Activated CD8-positive, alpha-beta memory T cell treated with anti-CD3 and anti-CD28 coated beads, Interleukin-2, amount 10 ng/mL, durations not matched to agents 7 days and 5 days (primary cell): ENCODE results near the gene SLX1B. TPM values are rescaled to one million over a fixed set of nuclear protein-coding genes. Genes with fewer than 3 reads are reported as not detected.
"Not testable (repeated sequence)": the region's sequence is repeated elsewhere in the genome, so short reads cannot be mapped to it uniquely, and the experiment has no call there.

Experiments
- ATAC-seq: fragments of 150-1000 bp; cut with Tn5 transposase; one replicate; pipeline ENCODE4 v1.10.0; 2021; ENCODE audit warnings: moderate library complexity
- CTCF ChIA-PET: fragments of 350-600 bp; sonication (Branson Sonifier 250); formaldehyde crosslinking; loops from one replicate; lab custom pipeline; 2021; ENCODE audit warnings: antibody characterized with exemption; lab: Charles Lee
- DNase-seq: peaks from one replicate; pipeline ENCODE4 v3.0.0-alpha.2; 2020
- H3K27ac Mint-ChIP-seq: one replicate; pipeline ENCODE4 v1.8.0; 2021; ENCODE audit warnings: mild to moderate bottlenecking, mixed read lengths
- H3K27me3 Mint-ChIP-seq: one replicate; pipeline ENCODE4 v1.8.0; 2021; ENCODE audit warnings: mixed read lengths
- H3K36me3 Mint-ChIP-seq: one replicate; pipeline ENCODE4 v1.8.0; 2021; ENCODE audit warnings: mild to moderate bottlenecking, mixed read lengths
- H3K4me1 Mint-ChIP-seq: one replicate; pipeline ENCODE4 v1.8.0; 2021; ENCODE audit warnings: mixed read lengths
- H3K4me3 Mint-ChIP-seq: one replicate; pipeline ENCODE4 v1.8.0; 2021; ENCODE audit warnings: mild to moderate bottlenecking, moderate library complexity, mixed read lengths
- H3K9me3 Mint-ChIP-seq: one replicate; pipeline ENCODE4 v1.8.0; 2022; ENCODE audit warnings: low read depth, mixed read lengths
- total RNA-seq, 2 experiments: library from RNA; stranded (reverse); gene quantifications; one replicate each; pipeline ENCODE4 v1.2.3, GENCODE V29; 2021

The SLX1B gene
- total RNA-seq, 2 experiments from 2014 or later, result 34.9 to 51.6 TPM

DNA sequence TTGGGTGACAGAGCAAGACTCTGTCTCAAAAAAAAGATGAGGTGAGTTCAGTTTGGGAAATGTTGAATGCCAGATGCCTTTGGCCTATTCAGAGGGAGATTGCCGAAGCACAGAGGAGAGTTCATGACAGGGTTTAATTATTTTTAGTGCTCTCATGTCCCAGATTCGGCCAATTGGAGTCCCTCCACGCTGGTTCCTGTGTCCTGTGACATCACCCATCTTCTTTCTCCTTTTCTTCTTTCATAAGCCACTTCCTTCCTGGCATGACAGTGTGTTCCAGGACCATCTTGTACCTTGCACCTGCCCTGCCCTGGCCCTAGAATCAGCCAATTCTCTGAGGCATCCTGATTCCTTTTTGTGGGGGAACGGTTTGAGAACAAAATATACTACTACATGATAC is 17.7 kb downstream of the SLX1B start:
- H3K36me3 Mint-ChIP-seq, H3K4me1 Mint-ChIP-seq, H3K9me3 Mint-ChIP-seq, CTCF ChIA-PET, H3K27ac Mint-ChIP-seq, H3K4me3 Mint-ChIP-seq, H3K27me3 Mint-ChIP-seq, DNase-seq: not testable (repeated sequence)
- peak; percentile 43 for ATAC-seq

DNA sequence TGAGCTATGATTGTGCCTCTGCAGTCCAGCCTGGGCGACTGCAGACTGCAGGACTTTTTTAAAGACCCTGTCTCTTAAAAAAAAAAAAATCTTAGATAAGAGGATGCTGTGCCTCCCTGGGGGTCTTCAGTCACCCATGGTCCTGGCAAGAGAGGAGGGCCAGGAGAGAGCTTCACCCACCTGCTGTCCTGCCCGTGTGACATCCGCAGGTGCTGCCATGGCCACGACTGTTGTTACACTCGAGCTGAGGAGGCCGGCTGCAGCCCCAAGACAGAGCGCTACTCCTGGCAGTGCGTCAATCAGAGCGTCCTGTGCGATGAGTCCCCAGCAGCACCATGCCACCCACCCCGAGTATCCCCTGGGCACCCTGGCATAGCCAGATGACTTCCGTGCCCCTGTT is 27.9 kb downstream of the SLX1B start:
- H3K4me1 Mint-ChIP-seq, H3K4me3 Mint-ChIP-seq, H3K9me3 Mint-ChIP-seq, H3K36me3 Mint-ChIP-seq, H3K27ac Mint-ChIP-seq, ATAC-seq, CTCF ChIA-PET, H3K27me3 Mint-ChIP-seq: not testable (repeated sequence)
- DNase-seq, result peak; percentile 38

DNA sequence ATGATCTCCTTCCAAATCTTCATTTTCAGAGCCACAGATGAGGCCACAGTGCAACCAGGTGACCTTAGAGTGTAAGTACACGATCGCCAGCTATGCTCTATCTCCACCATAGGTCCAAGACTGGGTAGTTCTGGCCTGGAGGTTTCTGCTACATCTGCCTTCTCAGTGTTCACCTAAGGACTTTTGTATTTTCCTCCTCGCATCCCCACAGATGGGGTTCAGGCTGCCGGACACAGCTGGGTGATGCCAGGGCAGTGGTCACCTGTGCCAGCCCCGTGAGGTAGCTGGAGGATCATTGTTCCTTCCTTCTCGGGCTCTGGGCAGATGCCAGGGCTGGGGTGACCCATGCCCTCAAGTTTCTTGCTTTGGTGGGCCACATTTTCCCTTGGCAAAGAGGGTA is 52.0 kb downstream of the SLX1B start, which contains the start of gene NPIPB12:
Gene NPIPB12, minus strand, starts transcription at position 101 of the 400 bp plus-strand sequence.
- ATAC-seq, DNase-seq, CTCF ChIA-PET, H3K27me3 Mint-ChIP-seq, H3K4me3 Mint-ChIP-seq, H3K4me1 Mint-ChIP-seq, H3K27ac Mint-ChIP-seq, H3K9me3 Mint-ChIP-seq, H3K36me3 Mint-ChIP-seq: not testable (repeated sequence)

Other genes with a start within 250 kb of the SLX1B start
- gene NPIPB11, start 47.8 kb upstream of the SLX1B start, total RNA-seq, result 1 to 10 TPM; 1.6 to 2.6 TPM
- 10 to 100 TPM; 11.0 to 12.3 TPM for gene BOLA2, start 182 bp upstream of the SLX1B start, total RNA-seq
- gene SULT1A4, start 5.4 kb downstream of the SLX1B start, total RNA-seq, result 1 to 10 TPM; 1.4 to 2.2 TPM
- gene NPIPB12, start 51.9 kb downstream of the SLX1B start, total RNA-seq, result 100 to 1,000 TPM in 1 of 2 experiments, 10 to 100 TPM in 1; 95.3 to 139 TPM
- 100 to 1,000 TPM; 329 to 351 TPM for gene SPN, start 208.7 kb downstream of the SLX1B start, total RNA-seq
- gene QPRT, start 224.6 kb downstream of the SLX1B start, total RNA-seq, result 10 to 100 TPM; 13.3 to 15.7 TPM